Measurements from ENCODE around the gene SAT2. TPM values are rescaled to one million over a fixed set of nuclear protein-coding genes. Genes with fewer than 3 reads are reported as not detected.

The SAT2 gene
- total and polyA plus RNA-seq, 10 of the 15 experiments (the other 5 are each of a cell fraction or from before 2014, with no cell fraction given), result 14.6 to 44.0 (median 27.9) TPM

GRCh38 chr17:7583253-7584109 lies 44.1 kb downstream of the SAT2 start, which contains the start of gene MPDU1:
Gene MPDU1, plus strand, starts transcription at chr17:7583852. Its CDS starts 11 bp downstream, at chr17:7583863.
- BruUV-seq (replicated peaks), result TSS peak; percentile 88
- POLR2A ChIA-PET, result interaction anchor here (0.6 to 3.6 kb wide), 14 partner anchors 10 to 246 kb away, joined by 3 to 39 read pairs (median 5); partner anchors contain the start of genes FXR2, SAT2, TMEM102 and TNFSF13
- FAIRE-seq (peak; percentile 98), DNase-seq (ENCODE audit: low read depth, low spot score) (peak; percentile 84), ATAC-seq (peak; percentile 77)
- CTCF ChIA-PET, result interaction anchor here (0.7 to 3.8 kb wide), 14 partner anchors 9 to 227 kb away, joined by 3 to 46 read pairs (median 3); partner anchors contain the start of genes SENP3, TNFSF12, TNFSF13 and TP53
- whole genome bisulfite sequencing (ENCODE audit: insufficient coverage, insufficient replicate concordance, low lambda C conversion rate, missing lambda C conversion rate), result 10% methylated on average over 69 of the region's 69 CpGs
- H3K36me3 ChIP-seq (ENCODE audit: control insufficient read depth in 2 of 2, insufficient read depth in 2 of 2, low read length in 1 of 2), result peaks cover 5 to 12% of the 10 kb centered on the region in 2 experiments; a peak in 3 of 4 replicates
- SMC1A ChIA-PET (ENCODE audit: uncharacterized antibody, unreplicated experiment), result interaction anchor here (0.6 to 4.6 kb wide), 14 partner anchors 8 to 553 kb away, joined by 3 to 42 read pairs (median 3); partner anchors contain the start of genes SHBG, TP53 and WRAP53
- peaks cover 38% of the 10 kb centered on the region for H3K4me1 ChIP-seq (ENCODE audit: control insufficient read depth, insufficient read depth, low read length)
- no peaks in the 10 kb centered on the region for H3K9me3 ChIP-seq (replicated peaks; ENCODE audit: control insufficient read depth, insufficient read depth, low read length)
- H3K79me2 ChIP-seq (ENCODE audit: control insufficient read depth, insufficient read depth, low read length), result peaks cover 32% of the 10 kb centered on the region
- H4K20me1 ChIP-seq (ENCODE audit: control insufficient read depth, insufficient read depth), result no peaks in the 10 kb centered on the region; the same call in 1 of the 2 replicates
- H3K9ac ChIP-seq (ENCODE audit: control insufficient read depth, insufficient read depth, low read length), result peak within 1 kb of the TSS; percentile 100
- intact Hi-C loops (cut with micrococcal nuclease; ENCODE audit: unreplicated experiment), result loop anchor here (5.0 kb wide), 1 partner anchor 34 kb away; no protein-coding TSS in a partner anchor
- in situ Hi-C loops (cut with MboI), result no loop called here
- H3K4me2 ChIP-seq (ENCODE audit: control insufficient read depth, insufficient read depth), result peak within 1 kb of the TSS; percentile 98
- peak within 1 kb of the TSS; percentile 99 for H3K27ac ChIP-seq (ENCODE audit: control insufficient read depth, insufficient read depth)
- H2AFZ ChIP-seq (ENCODE audit: control insufficient read depth, low read depth, low read length), result peak within 1 kb of the TSS; percentile 100
- RAD21 ChIA-PET (ENCODE audit: unreplicated experiment), result interaction anchor here (0.5 to 4.0 kb wide), 8 partner anchors 10 to 228 kb away, joined by 3 to 43 read pairs (median 8); partner anchors contain the start of genes FXR2, SENP3, TP53 and WRAP53
- H3K27me3 ChIP-seq (replicated peaks in 1 of 2; ENCODE audit: control insufficient read depth in 2 of 2, insufficient read depth in 2 of 2, low read length in 1 of 2), result no peaks in the 10 kb centered on the region
- peak within 1 kb of the TSS; percentile 75 for H3K4me3 ChIP-seq
- TF ChIP-seq RELA (IDR thresholded peaks at IDR 0.05; ENCODE audit: borderline replicate concordance, partially characterized antibody) (peak; percentile 62), MTA3 (IDR thresholded peaks at IDR 0.05; ENCODE audit: borderline replicate concordance, low read length) (peak; percentile 92; the same call in 1 of the 2 replicates), SMARCA5 (IDR thresholded peaks at IDR 0.05) (no peak), E2F4 (IDR thresholded peaks at IDR 0.05; ENCODE audit: low read depth, low read length) (peak; percentile 84), MXI1 (IDR thresholded peaks at IDR 0.05; ENCODE audit: low read depth, low read length) (peak; percentile 100), TBL1XR1 (IDR thresholded peaks at IDR 0.05; ENCODE audit: low read depth, low read length) (no peak), ZNF622 (IDR thresholded peaks at IDR 0.05) (no peak), HCFC1 (IDR thresholded peaks at IDR 0.05; ENCODE audit: low read length) (peak; percentile 77), ETV6 (conservative IDR thresholded peaks at IDR 0.05 in 1 of 2, IDR thresholded peaks at IDR 0.05 in 1 of 2; ENCODE audit: borderline replicate concordance in 1 of 2, low read depth in 1 of 2) (peak in 1 of 2 experiments; percentile 15; a peak in 1 of 4 replicates), RELB (IDR thresholded peaks at IDR 0.05; ENCODE audit: low read depth) (peak; percentile 95), POLR2AphosphoS2 (IDR thresholded peaks at IDR 0.05; ENCODE audit: low read depth, low read length) (peak; percentile 85), PKNOX1 (IDR thresholded peaks at IDR 0.05) (peak; percentile 50), SUPT20H (IDR thresholded peaks at IDR 0.05; ENCODE audit: borderline replicate concordance, control insufficient read depth, low read depth, low read length) (no peak), MYC (IDR thresholded peaks at IDR 0.05; ENCODE audit: insufficient read depth, insufficient read length, insufficient replicate concordance, low read length, severe bottlenecking) (peak; percentile 43), RB1 (IDR thresholded peaks at IDR 0.05; ENCODE audit: borderline replicate concordance) (peak; percentile 87; the same call in 1 of the 2 replicates), MAX (IDR thresholded peaks at IDR 0.05; ENCODE audit: low read depth, low read length) (peak; percentile 89), RAD51 (IDR thresholded peaks at IDR 0.05) (peak; percentile 60; the same call in 1 of the 2 replicates)

All from GM12878 (cell line).